GM12878 (cell line): ENCODE data around the gene SIT1. TPM values are rescaled to one million over a fixed set of nuclear protein-coding genes. Genes with fewer than 3 reads are reported as not detected.

ENCODE experiments used
- ATF7 ChIP-seq: fragments of 450-650 bp; IDR thresholded peaks from 2 replicates; pipeline ENCODE4 v1.6.1; 2016; ENCODE audit warnings: low read depth, mild to moderate bottlenecking
- BHLHE40 ChIP-seq, 2 experiments: fragments of 450-650 bp in 1 of 2; IDR thresholded peaks; 2 replicates each; pipeline ENCODE4 v1.6.1; 2011 to 2017; ENCODE audit warnings: low read depth in 2 of 2, borderline replicate concordance in 1 of 2, improper control_type of control experiment in 1 of 2, low read length in 1 of 2, mild to moderate bottlenecking in 1 of 2
- CBFB ChIP-seq: IDR thresholded peaks from 2 replicates; pipeline ENCODE4 v1.6.1; 2016; ENCODE audit warnings: antibody characterized with exemption, low read depth
- CREB1 ChIP-seq: IDR thresholded peaks from 2 replicates; pipeline ENCODE4 v1.6.1; 2012; ENCODE audit warnings: low read depth, mild to moderate bottlenecking, inconsistent platforms
- CREM ChIP-seq: IDR thresholded peaks from 2 replicates; pipeline ENCODE4 v1.6.1; 2014; ENCODE audit warnings: antibody characterized with exemption, low read depth
- DPF2 ChIP-seq: fragments of 450-650 bp; IDR thresholded peaks from 2 replicates; pipeline ENCODE4 v1.6.1; 2017; ENCODE audit warnings: mild to moderate bottlenecking
- EED ChIP-seq: sonication (generic); IDR thresholded peaks from 2 replicates; pipeline ENCODE4 v1.6.1; 2016; ENCODE audit warnings: antibody characterized with exemption, low read depth
- GABPA ChIP-seq: IDR thresholded peaks from 2 replicates; pipeline ENCODE4 v1.6.1; 2014; ENCODE audit warnings: antibody characterized with exemption, low read depth, mild to moderate bottlenecking, inconsistent platforms
- GATAD2B ChIP-seq: fragments of 450-650 bp; conservative IDR thresholded peaks from 2 replicates; pipeline ENCODE4 v1.6.1; 2017; ENCODE audit warnings: low read depth, mild to moderate bottlenecking, moderate library complexity
- HDGF ChIP-seq: fragments of 450-650 bp; IDR thresholded peaks from 2 replicates; pipeline ENCODE4 v1.6.1; 2016; ENCODE audit warnings: antibody characterized with exemption
- IRF4 ChIP-seq: IDR thresholded peaks from 2 replicates; pipeline ENCODE4 v1.6.1; 2011; ENCODE audit warnings: low read depth, low read length
- JUND ChIP-seq: IDR thresholded peaks from 2 replicates; pipeline ENCODE4 v1.6.1; 2012; ENCODE audit warnings: low read depth, mild to moderate bottlenecking, low read length, improper control_type of control experiment, moderate library complexity
- NBN ChIP-seq: fragments of 450-650 bp; IDR thresholded peaks from 2 replicates; pipeline ENCODE4 v1.6.1; 2016
- POLR2A ChIP-seq: IDR thresholded peaks from 2 replicates; pipeline ENCODE4 v1.6.1; 2011; ENCODE audit warnings: low read depth, mild to moderate bottlenecking, low read length
- POLR2AphosphoS5 ChIP-seq: IDR thresholded peaks from 2 replicates; pipeline ENCODE4 v1.6.1; 2011; ENCODE audit warnings: mild to moderate bottlenecking, low read length, inconsistent platforms
- POU2F2 ChIP-seq: IDR thresholded peaks from 3 replicates; pipeline ENCODE4 v1.6.1; 2011; ENCODE audit warnings: low read depth, mild to moderate bottlenecking, low read length, borderline replicate concordance
- RAD21 ChIP-seq: IDR thresholded peaks from 2 replicates; pipeline ENCODE4 v1.6.1; 2011; ENCODE audit warnings: mild to moderate bottlenecking, low read depth, low read length, moderate library complexity; ENCODE audit not compliant: insufficient read depth
- RUNX3 ChIP-seq: IDR thresholded peaks from 2 replicates; pipeline ENCODE4 v1.6.1; 2012; ENCODE audit warnings: low read length, inconsistent platforms
- TCF3 ChIP-seq: IDR thresholded peaks from 2 replicates; pipeline ENCODE4 v1.6.1; 2012; ENCODE audit warnings: low read depth, mild to moderate bottlenecking, low read length, borderline replicate concordance; ENCODE audit not compliant: insufficient read depth
- YBX1 ChIP-seq: fragments of 450-650 bp; IDR thresholded peaks from 2 replicates; pipeline ENCODE4 v1.6.1; 2016; ENCODE audit warnings: antibody characterized with exemption
- YY1 ChIP-seq: IDR thresholded peaks from 2 replicates; pipeline ENCODE4 v1.6.1; 2011; ENCODE audit warnings: low read depth, mild to moderate bottlenecking, low read length
- polyA plus RNA-seq, 11 experiments: library from polyadenylated mRNA; depleted of rRNA in 4 of 11; unstranded in 6 of 11; stranded (reverse) in 5 of 11; fragments of >200 nt; fragmentation: Nextera tagmentation in 4 of 11; fragmentation: Illumina TruSeq in 1 of 11; extraction: Ambion mirVana in 4 of 11; extraction: Trizol in 1 of 11; gene quantifications; 1 replicate in 1 of 11; 2 replicates in 10 of 11; pipeline versions ENCODE4 v1.2.1 to v1.2.3, GENCODE V29; 2011 to 2016; ENCODE audit warnings: inconsistent platforms in 2 of 11, missing spikeins in 2 of 11, low read depth in 1 of 11
- total RNA-seq, 4 experiments: library from RNA; depleted of rRNA in 3 of 4; stranded (reverse); fragments of >200 nt in 3 of 4; fragmentation: Illumina TruSeq in 1 of 4; extraction: Trizol in 1 of 4; gene quantifications; 2 replicates each; pipeline versions ENCODE4 v1.2.1 to v1.2.3, GENCODE V29; 2013 to 2021
- TF ChIP-seq, protein P1 (sequence below): fragments of 450-650 bp; IDR thresholded peaks from 2 replicates; pipeline ENCODE4 v1.6.1; 2014; ENCODE audit warnings: mild to moderate bottlenecking
- TF ChIP-seq, protein P2 (sequence below): fragments of 450-650 bp; IDR thresholded peaks from 2 replicates; pipeline ENCODE4 v1.6.1; 2016; ENCODE audit warnings: mild to moderate bottlenecking, moderate library complexity, borderline replicate concordance
- TF ChIP-seq, protein P3 (sequence below): fragments of 450-650 bp; IDR thresholded peaks from 2 replicates; pipeline ENCODE4 v1.6.1; 2017; ENCODE audit warnings: low read depth, mild to moderate bottlenecking, moderate library complexity

Gene SIT1
- total and polyA plus RNA-seq, 10 of the 15 experiments (the other 5 are each of a cell fraction or from before 2014, with no cell fraction given) = 0.97 to 137 (median 59.7) TPM

DNA sequence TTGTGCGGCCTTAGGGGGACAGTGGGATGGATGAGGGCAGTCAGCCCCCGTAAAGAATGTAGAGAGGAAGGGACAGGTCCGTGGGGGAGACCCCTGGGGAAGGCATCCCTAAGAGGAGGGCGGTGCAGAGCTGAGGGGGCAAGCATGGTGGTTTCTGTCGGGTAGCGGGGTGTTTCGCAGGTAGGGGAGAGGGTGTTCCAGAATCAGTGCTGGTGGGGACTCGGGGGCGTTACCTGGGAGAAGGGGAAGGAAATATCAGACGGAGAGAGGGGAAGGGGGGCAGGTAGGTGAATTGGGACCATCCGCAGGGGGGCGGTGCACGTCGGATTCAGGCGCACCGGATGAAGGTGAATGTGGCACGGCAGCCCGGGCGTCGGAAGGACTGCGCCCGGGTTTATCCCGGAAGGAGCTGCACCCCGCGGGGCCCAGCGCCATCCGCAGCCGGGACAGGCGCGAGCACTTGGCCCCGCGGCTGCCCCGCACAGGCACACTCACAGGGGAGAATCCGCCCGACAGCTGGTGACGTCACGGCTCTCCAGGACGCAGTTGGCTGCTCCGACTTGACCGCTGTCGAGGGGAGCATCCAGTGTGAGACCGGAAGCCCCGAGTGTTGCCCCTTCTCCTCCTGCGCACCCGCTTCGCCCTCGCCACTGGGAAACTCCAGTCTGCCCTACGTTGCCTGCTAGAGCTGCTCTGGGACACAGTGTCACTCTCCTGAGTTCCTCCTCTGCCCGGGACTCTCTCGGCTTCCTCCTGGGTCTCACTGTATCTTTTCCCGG is 33.9 kb downstream of the SIT1 start (continued):
- TF ChIP-seq, protein P1, sequence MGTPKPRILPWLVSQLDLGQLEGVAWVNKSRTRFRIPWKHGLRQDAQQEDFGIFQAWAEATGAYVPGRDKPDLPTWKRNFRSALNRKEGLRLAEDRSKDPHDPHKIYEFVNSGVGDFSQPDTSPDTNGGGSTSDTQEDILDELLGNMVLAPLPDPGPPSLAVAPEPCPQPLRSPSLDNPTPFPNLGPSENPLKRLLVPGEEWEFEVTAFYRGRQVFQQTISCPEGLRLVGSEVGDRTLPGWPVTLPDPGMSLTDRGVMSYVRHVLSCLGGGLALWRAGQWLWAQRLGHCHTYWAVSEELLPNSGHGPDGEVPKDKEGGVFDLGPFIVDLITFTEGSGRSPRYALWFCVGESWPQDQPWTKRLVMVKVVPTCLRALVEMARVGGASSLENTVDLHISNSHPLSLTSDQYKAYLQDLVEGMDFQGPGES = no peak
- TF ChIP-seq TCF3 (no peak), ATF7 (peak; percentile 90), POLR2AphosphoS5 (peak; percentile 84), CBFB (no peak), POU2F2 (peak; percentile 45; the same call in 1 of the 3 replicates), IRF4 (no peak), YBX1 (no peak), RAD21 (0 out of 2 replicates have a peak, but pooled peaks have one; percentile 31), GABPA (peak; percentile 34; the same call in 1 of the 2 replicates), HDGF (peak; percentile 54; the same call in 1 of the 2 replicates), NBN (peak; percentile 98), BHLHE40 (IDR thresholded peaks at IDR 0.05; ENCODE audit: borderline replicate concordance in 1 of 2, low read depth in 2 of 2, low read length in 1 of 2) (peak; percentile 5 to 69; a peak in 2 of 4 replicates), EED (peak; percentile 74), DPF2 (no peak; the same call in 1 of the 2 replicates), GATAD2B (peak; percentile 66; the same call in 1 of the 2 replicates), CREB1 (peak; percentile 89), POLR2A (peak; percentile 80), CREM (peak; percentile 90), JUND (no peak), YY1 (peak; percentile 49; the same call in 1 of the 2 replicates), RUNX3 (0 out of 2 replicates have a peak, but pooled peaks have one; percentile 18)
- TF ChIP-seq, protein P2, sequence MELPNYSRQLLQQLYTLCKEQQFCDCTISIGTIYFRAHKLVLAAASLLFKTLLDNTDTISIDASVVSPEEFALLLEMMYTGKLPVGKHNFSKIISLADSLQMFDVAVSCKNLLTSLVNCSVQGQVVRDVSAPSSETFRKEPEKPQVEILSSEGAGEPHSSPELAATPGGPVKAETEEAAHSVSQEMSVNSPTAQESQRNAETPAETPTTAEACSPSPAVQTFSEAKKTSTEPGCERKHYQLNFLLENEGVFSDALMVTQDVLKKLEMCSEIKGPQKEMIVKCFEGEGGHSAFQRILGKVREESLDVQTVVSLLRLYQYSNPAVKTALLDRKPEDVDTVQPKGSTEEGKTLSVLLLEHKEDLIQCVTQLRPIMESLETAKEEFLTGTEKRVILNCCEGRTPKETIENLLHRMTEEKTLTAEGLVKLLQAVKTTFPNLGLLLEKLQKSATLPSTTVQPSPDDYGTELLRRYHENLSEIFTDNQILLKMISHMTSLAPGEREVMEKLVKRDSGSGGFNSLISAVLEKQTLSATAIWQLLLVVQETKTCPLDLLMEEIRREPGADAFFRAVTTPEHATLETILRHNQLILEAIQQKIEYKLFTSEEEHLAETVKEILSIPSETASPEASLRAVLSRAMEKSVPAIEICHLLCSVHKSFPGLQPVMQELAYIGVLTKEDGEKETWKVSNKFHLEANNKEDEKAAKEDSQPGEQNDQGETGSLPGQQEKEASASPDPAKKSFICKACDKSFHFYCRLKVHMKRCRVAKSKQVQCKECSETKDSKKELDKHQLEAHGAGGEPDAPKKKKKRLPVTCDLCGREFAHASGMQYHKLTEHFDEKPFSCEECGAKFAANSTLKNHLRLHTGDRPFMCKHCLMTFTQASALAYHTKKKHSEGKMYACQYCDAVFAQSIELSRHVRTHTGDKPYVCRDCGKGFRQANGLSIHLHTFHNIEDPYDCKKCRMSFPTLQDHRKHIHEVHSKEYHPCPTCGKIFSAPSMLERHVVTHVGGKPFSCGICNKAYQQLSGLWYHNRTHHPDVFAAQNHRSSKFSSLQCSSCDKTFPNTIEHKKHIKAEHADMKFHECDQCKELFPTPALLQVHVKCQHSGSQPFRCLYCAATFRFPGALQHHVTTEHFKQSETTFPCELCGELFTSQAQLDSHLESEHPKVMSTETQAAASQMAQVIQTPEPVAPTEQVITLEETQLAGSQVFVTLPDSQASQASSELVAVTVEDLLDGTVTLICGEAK = peak; percentile 45; the same call in 1 of the 2 replicates
- TF ChIP-seq, protein P3, sequence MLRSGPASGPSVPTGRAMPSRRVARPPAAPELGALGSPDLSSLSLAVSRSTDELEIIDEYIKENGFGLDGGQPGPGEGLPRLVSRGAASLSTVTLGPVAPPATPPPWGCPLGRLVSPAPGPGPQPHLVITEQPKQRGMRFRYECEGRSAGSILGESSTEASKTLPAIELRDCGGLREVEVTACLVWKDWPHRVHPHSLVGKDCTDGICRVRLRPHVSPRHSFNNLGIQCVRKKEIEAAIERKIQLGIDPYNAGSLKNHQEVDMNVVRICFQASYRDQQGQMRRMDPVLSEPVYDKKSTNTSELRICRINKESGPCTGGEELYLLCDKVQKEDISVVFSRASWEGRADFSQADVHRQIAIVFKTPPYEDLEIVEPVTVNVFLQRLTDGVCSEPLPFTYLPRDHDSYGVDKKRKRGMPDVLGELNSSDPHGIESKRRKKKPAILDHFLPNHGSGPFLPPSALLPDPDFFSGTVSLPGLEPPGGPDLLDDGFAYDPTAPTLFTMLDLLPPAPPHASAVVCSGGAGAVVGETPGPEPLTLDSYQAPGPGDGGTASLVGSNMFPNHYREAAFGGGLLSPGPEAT = 0 out of 2 replicates have a peak, but pooled peaks have one; percentile 43
